HG03521 (cell line): ENCODE measurements around the gene FAM50A.

Source experiments
- ATAC-seq: cut with Tn5 transposase; IDR thresholded peaks from one replicate; pipeline ENCODE4 v1.9.1; 2021; ENCODE audit warnings: mild to moderate bottlenecking, moderate library complexity; ENCODE audit not compliant: unreplicated experiment

The FAM50A gene

DNA sequence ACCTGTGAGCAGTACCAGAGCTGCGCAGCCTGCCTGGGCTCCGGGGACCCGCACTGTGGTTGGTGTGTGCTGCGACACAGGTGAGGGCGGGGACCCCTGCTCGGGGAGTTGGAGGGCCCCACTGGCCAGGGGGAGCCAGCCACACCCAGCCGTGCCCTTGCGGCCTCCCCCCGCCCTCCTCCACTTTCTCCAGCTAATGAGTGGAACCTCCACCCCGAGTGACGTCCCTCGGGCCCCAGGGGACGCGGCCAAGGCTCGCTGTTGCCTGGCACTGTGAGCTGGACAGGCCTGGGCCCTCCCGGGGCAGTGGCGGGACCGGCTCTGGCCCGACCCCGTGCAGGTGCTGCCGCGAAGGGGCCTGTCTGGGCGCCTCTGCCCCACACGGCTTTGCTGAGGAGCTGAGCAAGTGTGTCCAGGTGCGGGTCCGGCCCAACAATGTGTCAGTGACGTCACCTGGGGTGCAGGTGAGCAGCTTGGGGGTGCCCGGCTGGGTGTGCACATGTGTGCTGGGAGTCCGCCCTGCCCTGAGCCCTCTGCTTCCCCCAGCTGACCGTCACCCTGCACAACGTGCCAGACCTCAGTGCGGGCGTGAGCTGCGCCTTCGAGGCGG is 19.8 kb downstream of the FAM50A start:
- ATAC-seq: no peak

DNA sequence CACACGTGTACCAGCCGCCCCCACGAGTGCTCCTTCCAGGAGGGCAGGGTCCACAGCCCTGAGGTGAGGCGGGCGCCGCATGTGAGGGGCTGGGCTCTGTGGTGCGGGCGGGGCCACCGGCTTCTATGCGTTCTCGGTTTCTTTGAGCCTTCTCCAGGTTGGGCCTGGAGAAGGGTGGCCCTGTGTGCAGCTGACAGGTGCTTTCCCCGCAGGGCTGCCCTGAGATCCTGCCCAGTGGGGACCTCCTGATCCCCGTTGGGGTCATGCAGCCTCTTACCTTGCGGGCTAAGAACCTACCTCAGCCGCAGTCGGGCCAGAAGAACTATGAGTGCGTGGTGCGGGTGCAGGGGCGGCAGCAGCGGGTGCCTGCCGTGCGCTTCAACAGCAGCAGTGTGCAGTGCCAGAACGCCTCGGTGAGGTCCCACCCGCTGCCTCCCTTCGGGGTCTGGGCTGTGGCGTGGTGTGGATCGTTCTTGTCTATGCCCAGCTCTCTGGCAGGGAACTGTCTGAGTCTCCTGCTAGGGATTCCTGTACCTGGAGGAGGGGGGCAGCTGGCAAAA is 20.9 kb downstream of the FAM50A start:
- ATAC-seq: no peak

DNA sequence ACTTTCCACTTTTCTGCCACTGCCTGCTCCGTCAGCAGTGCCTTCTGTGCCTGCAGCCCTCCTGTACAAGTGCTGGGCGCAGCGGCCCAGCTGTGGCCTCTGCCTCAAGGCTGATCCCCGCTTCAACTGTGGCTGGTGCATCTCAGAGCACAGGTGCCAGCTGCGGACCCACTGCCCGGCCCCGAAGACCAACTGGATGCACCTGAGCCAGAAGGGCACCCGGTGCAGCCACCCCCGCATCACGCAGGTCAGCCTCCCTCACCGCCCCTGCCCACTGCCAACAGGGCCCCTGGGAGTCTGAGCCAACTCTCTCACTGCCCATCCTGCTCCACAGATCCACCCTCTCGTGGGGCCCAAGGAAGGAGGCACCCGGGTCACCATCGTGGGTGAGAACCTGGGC is 21.7 kb downstream of the FAM50A start:
- no peak for ATAC-seq

DNA sequence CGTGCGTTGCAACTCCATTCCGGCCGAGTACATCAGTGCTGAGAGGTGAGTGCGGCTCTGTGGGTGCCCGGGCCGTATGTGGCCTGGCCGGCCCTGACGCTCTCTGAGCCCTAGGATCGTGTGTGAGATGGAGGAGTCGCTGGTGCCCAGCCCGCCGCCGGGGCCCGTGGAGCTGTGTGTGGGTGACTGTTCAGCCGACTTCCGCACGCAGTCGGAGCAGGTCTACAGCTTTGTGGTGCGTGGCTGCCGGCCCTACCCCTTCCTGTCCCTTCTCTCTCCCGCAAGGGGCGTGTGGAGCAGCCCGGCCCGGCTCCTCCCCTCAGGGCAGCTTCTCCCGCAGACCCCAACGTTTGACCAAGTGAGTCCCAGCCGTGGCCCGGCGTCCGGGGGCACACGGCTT is 22.1 kb downstream of the FAM50A start:
- no peak for ATAC-seq

DNA sequence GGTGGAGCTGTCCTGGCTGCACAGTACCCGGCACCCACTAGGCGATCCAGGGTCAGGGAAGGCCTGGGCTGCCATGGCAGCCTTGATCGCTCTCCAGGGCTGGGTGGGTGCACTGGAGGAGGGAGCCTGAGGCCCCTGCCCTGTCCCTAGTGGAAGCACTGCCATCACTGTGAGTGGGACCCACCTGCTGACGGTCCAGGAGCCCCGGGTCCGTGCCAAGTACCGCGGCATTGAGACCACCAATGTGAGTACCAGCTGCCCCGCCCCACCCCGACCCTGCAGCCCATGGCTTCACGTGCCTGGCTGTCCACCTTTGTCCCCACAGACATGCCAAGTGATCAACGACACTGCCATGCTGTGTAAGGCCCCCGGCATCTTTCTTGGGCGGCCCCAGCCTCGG is 23.0 kb downstream of the FAM50A start:
- ATAC-seq: no peak

DNA sequence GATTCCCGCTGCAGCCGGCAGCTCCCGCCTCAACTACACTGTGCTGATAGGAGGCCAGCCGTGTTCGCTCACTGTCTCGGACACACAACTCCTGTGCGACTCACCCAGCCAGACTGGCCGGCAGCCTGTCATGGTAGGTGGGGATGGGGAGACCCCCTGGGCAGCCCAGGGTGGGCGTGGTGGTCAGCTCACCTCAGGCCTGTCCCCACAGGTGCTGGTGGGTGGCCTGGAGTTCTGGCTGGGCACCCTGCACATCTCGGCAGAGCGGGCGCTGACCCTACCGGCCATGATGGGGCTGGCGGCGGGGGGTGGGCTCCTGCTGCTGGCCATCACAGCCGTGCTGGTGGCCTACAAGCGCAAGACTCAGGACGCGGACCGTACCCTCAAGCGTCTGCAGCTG is 23.6 kb downstream of the FAM50A start:
- ATAC-seq: no peak

DNA sequence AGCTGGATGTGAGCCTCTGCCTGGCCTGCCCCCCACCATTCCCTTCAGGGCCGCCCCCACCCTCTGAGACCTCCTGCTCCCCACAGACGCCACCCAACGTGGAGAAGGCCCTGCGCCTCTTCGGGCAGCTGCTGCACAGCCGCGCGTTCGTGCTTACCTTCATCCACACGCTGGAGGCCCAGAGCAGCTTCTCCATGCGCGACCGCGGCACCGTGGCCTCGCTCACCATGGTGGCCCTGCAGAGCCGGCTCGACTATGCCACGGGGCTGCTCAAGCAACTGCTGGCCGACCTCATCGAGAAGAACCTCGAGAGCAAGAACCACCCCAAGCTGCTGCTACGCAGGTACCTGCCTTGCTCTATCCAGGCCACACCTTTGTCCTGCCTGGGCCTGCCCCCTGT is 24.3 kb downstream of the FAM50A start:
- ATAC-seq: no peak

DNA sequence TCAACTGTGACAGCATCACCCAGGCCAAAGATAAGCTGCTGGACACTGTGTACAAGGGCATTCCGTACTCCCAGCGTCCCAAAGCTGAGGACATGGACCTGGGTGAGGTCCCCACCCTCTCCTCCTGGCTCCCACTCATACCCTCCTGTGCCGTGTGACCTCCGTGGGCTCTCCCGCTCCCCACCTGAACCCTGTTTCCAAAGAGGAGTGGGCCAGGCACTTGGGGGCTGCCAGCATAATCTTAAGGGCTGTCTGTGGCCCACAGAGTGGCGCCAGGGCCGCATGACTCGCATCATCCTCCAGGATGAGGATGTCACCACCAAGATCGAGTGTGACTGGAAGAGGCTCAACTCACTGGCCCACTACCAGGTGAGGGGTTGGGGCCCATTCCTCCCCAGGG is 25.2 kb downstream of the FAM50A start:
- ATAC-seq: no peak

DNA sequence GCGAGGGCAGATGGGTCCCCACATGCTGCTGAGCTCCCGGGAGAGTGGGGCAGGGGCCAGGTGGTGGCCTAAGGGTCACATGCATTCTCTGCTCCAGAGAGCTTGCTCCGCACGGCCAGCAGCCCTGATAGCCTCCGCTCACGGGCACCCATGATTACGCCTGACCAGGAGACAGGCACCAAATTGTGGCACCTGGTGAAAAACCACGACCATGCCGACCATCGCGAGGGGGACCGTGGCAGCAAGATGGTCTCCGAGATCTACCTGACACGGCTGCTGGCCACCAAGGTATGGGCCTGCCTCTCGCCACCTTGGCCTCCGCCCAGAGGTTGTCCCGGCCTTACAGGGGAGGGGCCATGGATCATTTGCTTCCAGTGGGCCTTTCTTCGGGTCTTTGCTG is 25.9 kb downstream of the FAM50A start:
- no peak for ATAC-seq

DNA sequence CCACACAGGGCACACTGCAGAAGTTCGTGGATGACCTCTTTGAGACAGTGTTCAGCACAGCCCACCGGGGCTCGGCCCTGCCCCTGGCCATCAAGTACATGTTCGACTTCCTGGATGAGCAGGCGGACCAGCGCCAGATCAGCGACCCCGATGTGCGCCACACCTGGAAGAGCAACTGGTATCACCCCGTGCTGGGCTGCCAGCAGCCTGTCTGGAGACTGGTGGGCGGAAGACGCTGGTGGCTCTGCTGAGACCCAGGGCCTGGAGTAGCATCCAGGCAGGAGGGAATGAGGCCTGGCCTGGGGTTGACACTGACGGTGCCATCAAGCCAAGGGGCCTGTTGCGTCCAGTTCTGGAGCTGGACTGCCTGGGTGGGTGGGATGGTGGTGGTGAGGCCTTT is 26.5 kb downstream of the FAM50A start:
- ATAC-seq: no peak

DNA sequence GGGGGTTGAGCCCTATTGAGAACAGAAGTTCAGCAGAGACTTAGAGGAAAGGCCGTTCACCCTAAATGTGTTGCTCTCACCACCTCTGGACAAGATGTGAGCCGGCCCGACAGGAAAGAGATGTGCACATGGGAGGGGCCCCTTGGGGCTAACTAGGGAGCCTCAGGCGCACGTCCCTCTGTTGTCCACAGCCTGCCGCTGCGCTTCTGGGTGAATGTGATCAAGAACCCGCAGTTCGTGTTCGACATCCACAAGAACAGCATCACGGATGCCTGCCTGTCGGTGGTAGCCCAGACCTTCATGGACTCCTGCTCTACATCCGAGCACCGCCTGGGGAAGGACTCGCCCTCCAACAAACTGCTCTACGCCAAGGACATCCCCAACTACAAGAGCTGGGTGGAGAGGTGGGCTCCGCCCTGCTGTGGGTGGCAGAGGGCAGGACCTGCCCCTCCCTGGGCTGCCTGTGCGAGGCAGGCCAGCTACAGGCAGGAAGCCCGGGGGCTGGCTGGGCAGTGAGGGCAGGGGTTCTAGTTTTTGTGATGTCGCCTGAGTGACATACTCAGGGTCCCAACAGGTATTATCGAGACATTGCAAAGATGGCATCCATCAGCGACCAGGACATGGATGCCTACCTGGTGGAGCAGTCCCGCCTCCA is 27.1 kb downstream of the FAM50A start:
- no peak for ATAC-seq

DNA sequence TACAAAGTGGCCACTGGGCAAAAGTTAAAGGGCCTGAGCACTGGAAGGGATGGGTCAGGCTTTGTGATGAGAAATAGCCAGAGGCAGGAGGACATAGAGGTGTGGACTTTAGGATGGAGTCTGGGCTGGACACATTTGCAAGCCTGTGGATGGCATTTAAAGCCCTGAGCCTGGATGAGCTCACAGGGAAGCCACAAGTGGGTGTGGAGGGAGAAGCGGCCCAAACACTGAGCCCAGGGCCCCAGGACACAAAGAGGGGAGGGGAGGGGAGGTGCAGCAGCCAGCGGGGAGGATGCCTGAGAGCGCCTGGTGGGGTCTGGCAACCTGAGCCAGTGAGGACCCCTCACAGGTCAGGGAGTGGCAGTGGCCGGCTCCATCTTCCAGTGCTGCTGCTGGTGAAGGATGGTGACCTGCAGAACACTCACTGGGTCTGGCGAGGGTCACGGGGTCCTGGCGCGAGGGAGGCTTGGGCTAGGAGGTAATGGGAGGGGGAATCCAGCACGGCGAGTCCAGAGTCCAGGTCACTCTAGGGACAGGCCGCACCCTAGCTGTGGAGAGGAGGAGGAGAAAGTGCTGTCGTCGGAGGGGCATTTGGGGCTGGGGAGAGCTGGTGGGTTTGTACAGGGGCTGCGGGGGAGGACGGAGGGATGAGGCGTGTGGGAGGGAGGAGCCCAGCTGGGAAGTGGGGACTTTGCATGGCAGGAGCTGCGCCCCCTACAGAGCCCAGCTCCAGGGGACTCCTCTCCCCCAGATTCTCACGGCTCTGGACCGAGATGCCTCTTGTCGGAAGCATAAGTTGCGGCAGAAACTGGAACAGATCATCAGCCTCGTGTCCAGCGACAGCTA is 28.1 kb downstream of the FAM50A start:
- ATAC-seq: no peak

DNA sequence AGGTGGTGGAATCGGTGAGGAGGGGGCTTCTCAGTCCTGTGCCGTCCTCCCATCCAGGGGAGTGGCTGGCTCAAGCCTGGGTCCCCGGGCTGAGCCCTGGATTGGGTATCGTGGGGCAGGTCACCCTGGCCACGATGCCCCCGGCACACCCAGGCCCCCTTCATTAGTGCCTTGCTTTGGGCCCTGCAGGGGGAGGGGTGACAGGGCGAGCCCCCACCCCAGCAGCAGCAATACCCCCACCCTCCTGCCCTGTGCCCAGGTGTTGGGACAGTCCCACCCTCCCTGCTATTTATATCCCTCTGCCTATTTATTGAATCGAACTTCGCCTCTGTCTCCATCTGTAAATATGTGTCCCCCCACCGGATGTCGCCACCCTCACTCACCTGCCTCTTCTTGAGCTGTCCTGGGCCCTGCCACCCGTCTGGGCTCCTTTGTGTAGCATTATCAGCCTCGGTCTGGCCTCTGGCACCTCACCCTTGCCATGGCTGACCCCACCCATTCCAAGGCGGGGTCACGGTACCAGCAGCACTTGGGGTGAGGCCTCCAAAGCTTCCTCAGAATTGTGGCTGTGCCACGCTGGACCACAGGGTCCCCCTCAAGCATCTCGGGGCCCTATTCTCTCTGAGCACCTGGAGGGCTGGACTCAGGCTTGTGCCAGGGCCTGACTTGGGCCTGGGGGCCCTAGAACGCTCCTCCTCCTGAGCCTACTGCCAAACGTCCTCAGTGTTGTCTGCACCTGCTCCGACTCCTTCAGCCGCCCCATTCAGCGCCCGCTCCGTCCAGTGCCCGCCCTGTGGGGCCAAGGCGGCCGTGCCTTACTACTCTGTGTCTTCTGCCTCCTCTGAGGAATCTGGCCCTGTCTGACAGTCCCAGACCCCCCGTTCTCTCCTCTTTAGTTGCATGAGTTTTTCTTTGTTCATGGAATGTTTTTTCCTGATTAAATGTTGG is 29.0 kb downstream of the FAM50A start:
- ATAC-seq: no peak

DNA sequence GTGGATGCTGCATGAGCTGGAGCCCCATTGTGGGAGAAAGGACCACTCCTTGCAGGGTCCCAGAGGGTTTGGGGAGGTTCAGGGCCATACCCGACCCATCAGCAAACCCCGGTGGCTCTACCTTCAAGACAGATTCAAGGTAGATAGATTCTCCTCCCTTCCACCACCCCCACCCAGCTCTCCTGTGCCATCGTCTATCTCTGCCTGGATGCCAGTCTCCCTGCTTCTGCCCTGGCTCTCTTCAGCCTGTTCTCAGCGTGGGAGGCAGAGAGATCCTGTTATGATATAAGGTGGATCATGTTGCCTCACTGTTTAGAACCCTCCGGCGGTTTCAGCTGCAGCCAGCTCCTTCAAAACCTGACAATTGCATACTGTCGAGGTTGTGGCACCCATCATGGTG is 29.7 kb downstream of the FAM50A start:
- ATAC-seq: no peak

DNA sequence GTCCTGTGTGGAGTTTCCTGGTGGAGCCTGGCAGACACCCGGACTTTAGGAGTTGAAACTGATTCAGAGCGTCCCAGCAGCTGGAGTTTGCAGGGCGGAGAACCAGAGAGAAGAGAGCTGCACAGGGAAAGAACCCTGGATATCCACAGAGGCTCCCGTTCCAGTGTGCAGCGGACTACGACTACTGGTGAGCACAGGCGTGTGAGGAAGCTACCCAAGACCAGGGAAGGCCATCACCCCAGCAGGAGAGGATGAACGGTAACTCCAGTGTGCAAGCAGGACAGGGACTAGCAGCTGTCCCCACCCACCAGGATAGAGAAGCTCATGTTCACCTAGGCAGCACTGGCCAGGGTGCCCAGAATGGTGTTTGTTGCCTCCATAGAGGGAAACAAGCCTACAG is 32.9 kb downstream of the FAM50A start:
- no peak for ATAC-seq

DNA sequence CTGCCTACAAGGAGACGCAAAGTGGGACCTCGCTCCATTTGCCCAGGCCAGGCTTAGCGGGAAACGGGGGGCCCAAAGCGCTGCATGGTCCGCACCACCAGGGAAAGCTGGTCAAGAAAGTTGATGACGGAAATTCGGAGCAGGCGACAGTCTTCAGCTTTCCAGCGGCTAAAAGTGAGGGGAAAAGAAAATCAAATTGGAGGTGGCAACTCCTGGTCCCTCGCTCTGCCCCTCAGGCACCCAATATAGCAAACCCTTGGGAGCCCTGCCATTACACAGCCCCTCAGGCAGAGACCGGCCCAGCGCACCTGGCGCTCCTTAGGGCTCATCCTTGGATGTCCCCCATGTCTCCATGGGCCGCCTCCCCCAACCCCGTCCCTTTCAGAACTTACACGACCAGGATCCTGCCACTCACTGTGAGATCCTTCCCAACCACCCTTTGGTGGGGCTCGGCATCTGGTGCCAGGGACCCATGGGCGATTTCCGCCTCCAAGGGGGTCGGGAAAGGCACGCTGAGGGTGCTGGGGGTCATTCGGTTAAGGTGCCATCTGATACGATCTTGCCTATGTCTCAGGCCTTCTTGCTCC is 34.0 kb downstream of the FAM50A start:
- ATAC-seq: no peak

DNA sequence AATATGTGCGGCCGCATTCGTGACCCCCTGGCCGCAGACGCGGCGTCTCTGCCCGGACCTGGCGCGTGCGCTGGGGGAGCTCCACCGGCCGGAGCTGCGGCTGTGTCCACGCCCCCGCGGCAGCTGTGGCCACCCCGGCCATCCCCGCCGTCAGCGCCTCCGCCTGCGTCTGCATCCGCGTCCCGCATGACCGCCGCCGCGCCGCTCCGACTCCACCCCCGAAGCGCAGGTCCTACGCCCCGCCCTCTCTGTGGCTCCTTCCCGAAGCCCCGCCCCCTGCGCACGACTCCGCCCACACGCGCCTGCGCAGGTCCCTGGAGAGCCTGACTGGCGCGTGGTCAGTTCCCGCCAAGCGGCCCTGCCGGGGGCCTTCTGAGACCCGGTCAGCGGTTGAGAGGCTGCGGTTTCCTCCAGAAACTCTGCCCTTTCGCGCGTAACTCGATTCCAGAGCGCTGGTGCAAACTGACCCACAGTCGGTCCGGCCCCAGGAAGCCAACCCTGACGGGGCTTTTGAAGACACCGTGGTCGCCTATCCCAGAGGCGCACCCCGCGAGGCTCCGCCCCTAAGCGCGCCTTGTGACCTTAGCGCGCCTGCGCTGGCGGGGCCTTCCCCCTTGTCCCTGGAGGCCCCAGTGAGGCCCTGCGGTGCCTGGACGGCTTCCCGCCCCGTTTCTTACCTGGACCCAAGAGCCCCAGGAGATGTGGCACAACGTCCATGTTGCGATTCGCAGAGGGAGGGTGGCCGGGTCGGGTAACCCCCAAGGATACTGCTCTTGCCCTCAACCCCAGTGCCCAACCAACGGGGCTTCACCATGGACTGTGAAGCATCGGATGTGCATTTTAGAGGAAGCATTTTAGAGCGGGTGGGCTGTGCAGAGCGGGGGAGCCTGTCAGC is 35.0 kb downstream of the FAM50A start, which contains the start of gene LAGE3:
LAGE3 (minus strand) TSS at position 554 of the 895 bp plus-strand sequence; CDS start at position 188, 366 bp downstream.
- peak; percentile 81 for ATAC-seq

DNA sequence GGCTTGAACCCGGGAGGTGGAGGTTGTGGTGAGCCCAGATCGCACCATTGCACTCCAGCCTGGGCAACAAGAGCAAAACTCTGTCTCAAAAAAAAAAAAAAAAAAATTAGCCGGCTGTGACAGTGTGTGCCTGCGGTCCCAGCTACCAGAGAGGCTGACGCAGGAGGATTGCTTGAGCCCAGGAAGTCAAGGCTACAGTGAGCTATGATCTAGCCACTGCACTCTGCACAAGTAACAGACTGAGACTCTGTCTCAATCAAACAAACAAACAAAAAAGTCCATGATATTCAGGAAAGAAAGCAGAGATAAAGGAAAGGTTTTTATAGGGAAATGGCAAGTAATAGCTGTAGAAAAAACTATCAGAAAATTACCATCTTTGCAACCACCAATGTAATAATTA is 37.3 kb downstream of the FAM50A start:
- ATAC-seq: no peak

DNA sequence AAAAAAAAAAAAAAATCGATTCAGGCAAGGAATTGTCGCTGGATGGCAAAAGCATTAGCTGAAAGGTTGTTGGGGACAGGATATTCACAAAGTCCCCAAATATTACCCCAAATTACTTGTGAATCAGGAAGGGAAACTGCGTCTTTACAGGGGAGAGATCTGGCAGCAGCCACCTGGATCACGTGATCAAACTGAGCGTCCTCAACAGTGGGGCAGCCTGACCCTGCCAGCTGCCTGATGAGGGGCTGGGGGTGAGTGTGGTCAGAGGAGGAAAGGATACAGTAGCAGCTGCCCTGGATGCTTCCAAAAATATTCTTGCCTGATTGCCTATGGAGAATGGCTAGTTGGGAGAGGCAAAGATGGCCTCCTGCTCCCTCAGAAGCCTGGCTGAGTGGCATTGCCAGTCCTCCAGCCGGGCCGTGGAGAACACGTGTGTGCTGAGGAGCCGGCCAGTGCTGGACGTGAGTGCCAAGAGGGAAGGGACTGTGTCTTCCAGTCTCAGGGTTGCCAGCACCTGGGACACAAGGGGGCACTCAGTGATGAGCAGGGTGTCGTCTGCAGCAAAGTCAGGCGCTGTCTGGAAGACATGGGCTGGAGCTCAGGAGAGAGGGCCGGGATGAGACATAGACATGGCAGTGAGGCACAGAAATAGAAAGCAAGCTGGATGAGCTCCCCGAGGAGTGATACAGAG is 38.1 kb downstream of the FAM50A start:
- no peak for ATAC-seq
